ENCODE data around the gene NME4. TPM values are rescaled to one million over a fixed set of nuclear protein-coding genes. Genes with fewer than 3 reads are reported as not detected.
A peak's percentile ranks its signal among the peaks of the same experiment; 100 is the strongest.

Gene NME4
- total RNA-seq, 1 donor from 2014 or later = 78.4 TPM

- Mint-ChIP-seq H3K27me3 (ENCODE audit: low read depth) (no peaks in the 10 kb centered on the region), H3K4me3 (ENCODE audit: low read depth) (no peak overlapping the region), H3K4me1 (ENCODE audit: low read depth) (peaks cover 13% of the 10 kb centered on the region), H3K27ac (no peak overlapping the region), H3K9me3 (no peaks in the 10 kb centered on the region), H3K36me3 (ENCODE audit: low read depth) (peaks cover 22% of the 10 kb centered on the region)
- no peak for DNase-seq (ENCODE audit: low spot score)
- intact Hi-C loops (cut with micrococcal nuclease) = no loop called here
These were observed 29.6 kb upstream of the NME4 start for GRCh38 chr16:367333-367903.

- Mint-ChIP-seq H3K4me3 (ENCODE audit: low read depth) (no peak overlapping the region), H3K9me3 (no peaks in the 10 kb centered on the region), H3K36me3 (ENCODE audit: low read depth) (peaks cover 26% of the 10 kb centered on the region), H3K27me3 (ENCODE audit: low read depth) (no peaks in the 10 kb centered on the region), H3K27ac (no peak overlapping the region), H3K4me1 (ENCODE audit: low read depth) (peaks cover 13% of the 10 kb centered on the region)
- no peak for DNase-seq (ENCODE audit: low spot score)
- intact Hi-C loops (cut with micrococcal nuclease) = no loop called here
These were observed 28.4 kb upstream of the NME4 start for GRCh38 chr16:368388-369158.

GRCh38 chr16:369275-369865, 27.6 kb upstream of the NME4 start:
- H3K4me1 Mint-ChIP-seq (ENCODE audit: low read depth) = peaks cover 13% of the 10 kb centered on the region
- H3K36me3 Mint-ChIP-seq (ENCODE audit: low read depth) = peaks cover 26% of the 10 kb centered on the region
- no peak overlapping the region for H3K27ac Mint-ChIP-seq
- H3K27me3 Mint-ChIP-seq (ENCODE audit: low read depth) = no peaks in the 10 kb centered on the region
- intact Hi-C loops (cut with micrococcal nuclease) = no loop called here
- H3K9me3 Mint-ChIP-seq = no peaks in the 10 kb centered on the region
- H3K4me3 Mint-ChIP-seq (ENCODE audit: low read depth) = peak overlapping the region; percentile 74
- no peak for DNase-seq (ENCODE audit: low spot score)

DNA sequence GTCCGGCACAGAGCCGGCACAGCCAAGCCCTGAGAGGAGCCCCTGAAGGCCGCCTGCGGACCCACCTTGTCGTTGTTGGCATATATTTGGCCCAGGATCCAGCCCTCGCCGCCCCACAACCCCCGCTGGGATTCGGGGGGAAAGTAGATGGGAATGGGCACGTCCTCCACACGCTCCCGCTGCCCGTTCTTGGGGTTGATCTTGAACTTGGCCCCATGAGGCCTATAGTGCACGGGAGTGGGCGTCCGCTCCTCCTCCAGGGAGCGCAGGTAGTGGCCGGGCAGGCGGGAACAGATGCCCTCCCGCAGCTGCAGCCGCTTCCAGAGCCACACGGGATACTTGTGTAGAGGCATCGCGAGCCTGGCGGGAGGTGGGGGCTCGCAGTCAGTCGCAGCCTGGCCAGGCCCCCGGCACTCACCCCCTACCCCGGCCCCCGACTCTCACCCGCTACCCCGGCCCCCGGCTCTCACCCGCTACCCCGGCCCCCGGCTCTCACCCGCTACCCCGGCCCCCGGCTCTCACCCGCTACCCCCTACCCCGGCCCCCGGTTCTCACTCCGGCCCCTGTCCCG, 27.0 kb upstream of the NME4 start:
- Mint-ChIP-seq H3K27ac (no peak overlapping the region), H3K4me3 (ENCODE audit: low read depth) (peak overlapping the region; percentile 74), H3K36me3 (ENCODE audit: low read depth) (peaks cover 26% of the 10 kb centered on the region), H3K4me1 (ENCODE audit: low read depth) (peaks cover 13% of the 10 kb centered on the region), H3K9me3 (no peaks in the 10 kb centered on the region), H3K27me3 (ENCODE audit: low read depth) (no peaks in the 10 kb centered on the region)
- intact Hi-C loops (cut with micrococcal nuclease) = no loop called here
- DNase-seq (ENCODE audit: low spot score) = no peak

DNA sequence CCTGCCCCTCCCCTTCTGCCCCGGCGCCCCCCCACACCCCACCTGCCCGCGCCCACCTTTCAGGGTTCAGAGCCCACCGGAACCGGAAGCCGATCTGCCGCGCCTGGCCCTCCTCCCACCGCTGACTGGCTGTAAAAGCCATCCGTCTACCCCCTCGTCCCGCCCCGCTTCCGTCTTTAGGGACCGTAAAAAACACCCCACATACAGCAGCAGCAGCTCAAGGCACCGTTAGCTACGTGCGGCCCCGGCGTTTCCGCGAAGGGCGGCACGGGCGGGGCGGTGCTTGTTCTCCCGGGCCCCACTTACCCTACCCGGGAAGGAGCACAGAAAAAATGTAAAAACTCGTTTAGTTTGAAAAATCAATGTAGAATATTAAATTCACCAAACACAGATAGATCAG, 26.6 kb upstream of the NME4 start, which contains the start of gene MRPL28:
Gene MRPL28 (minus strand): TSS at position 96 of the 400 bp plus-strand sequence. CDS start 320 bp downstream, outside the sequence.
- no peaks in the 10 kb centered on the region for H3K27me3 Mint-ChIP-seq (ENCODE audit: low read depth)
- intact Hi-C loops (cut with micrococcal nuclease) = no loop called here
- peak; percentile 93 for DNase-seq (ENCODE audit: low spot score)
- no peaks in the 10 kb centered on the region for H3K9me3 Mint-ChIP-seq
- H3K36me3 Mint-ChIP-seq (ENCODE audit: low read depth) = peaks cover 26% of the 10 kb centered on the region
- H3K4me1 Mint-ChIP-seq (ENCODE audit: low read depth) = peaks cover 13% of the 10 kb centered on the region
- peak within 1 kb of the TSS; percentile 77 for H3K27ac Mint-ChIP-seq
- peak within 1 kb of the TSS; percentile 83 for H3K4me3 Mint-ChIP-seq (ENCODE audit: low read depth)

- intact Hi-C loops (cut with micrococcal nuclease) = no loop called here
- Mint-ChIP-seq H3K4me1 (ENCODE audit: low read depth) (peaks cover 13% of the 10 kb centered on the region), H3K4me3 (ENCODE audit: low read depth) (peak overlapping the region; percentile 83), H3K36me3 (ENCODE audit: low read depth) (peaks cover 26% of the 10 kb centered on the region), H3K27me3 (ENCODE audit: low read depth) (no peaks in the 10 kb centered on the region), H3K27ac (peak overlapping the region; percentile 77), H3K9me3 (no peaks in the 10 kb centered on the region)
- DNase-seq (ENCODE audit: low spot score) = no peak
These were observed 26.0 kb upstream of the NME4 start for GRCh38 chr16:370979-371514.

GRCh38 chr16:371515-372301, 25.3 kb upstream of the NME4 start:
- Mint-ChIP-seq H3K27me3 (ENCODE audit: low read depth) (no peaks in the 10 kb centered on the region), H3K36me3 (ENCODE audit: low read depth) (peaks cover 26% of the 10 kb centered on the region), H3K4me3 (ENCODE audit: low read depth) (peak overlapping the region; percentile 13), H3K9me3 (no peaks in the 10 kb centered on the region), H3K27ac (no peak overlapping the region), H3K4me1 (ENCODE audit: low read depth) (peaks cover 13% of the 10 kb centered on the region)
- intact Hi-C loops (cut with micrococcal nuclease) = no loop called here
- DNase-seq (ENCODE audit: low spot score) = no peak

GRCh38 chr16:372302-372983, 24.6 kb upstream of the NME4 start:
- Mint-ChIP-seq H3K27ac (no peak overlapping the region), H3K36me3 (ENCODE audit: low read depth) (peaks cover 21% of the 10 kb centered on the region), H3K4me3 (ENCODE audit: low read depth) (no peak overlapping the region), H3K4me1 (ENCODE audit: low read depth) (peaks cover 13% of the 10 kb centered on the region), H3K9me3 (no peaks in the 10 kb centered on the region), H3K27me3 (ENCODE audit: low read depth) (no peaks in the 10 kb centered on the region)
- intact Hi-C loops (cut with micrococcal nuclease) = no loop called here
- no peak for DNase-seq (ENCODE audit: low spot score)

- Mint-ChIP-seq H3K4me1 (ENCODE audit: low read depth) (peaks cover 13% of the 10 kb centered on the region), H3K36me3 (ENCODE audit: low read depth) (peaks cover 21% of the 10 kb centered on the region), H3K27me3 (ENCODE audit: low read depth) (no peaks in the 10 kb centered on the region), H3K9me3 (no peaks in the 10 kb centered on the region), H3K4me3 (ENCODE audit: low read depth) (no peak overlapping the region), H3K27ac (no peak overlapping the region)
- intact Hi-C loops (cut with micrococcal nuclease) = no loop called here
- no peak for DNase-seq (ENCODE audit: low spot score)
These were observed 23.9 kb upstream of the NME4 start for GRCh38 chr16:373020-373598.

- H3K9me3 Mint-ChIP-seq = no peaks in the 10 kb centered on the region
- no peaks in the 10 kb centered on the region for H3K27me3 Mint-ChIP-seq (ENCODE audit: low read depth)
- H3K4me3 Mint-ChIP-seq (ENCODE audit: low read depth) = no peak overlapping the region
- H3K4me1 Mint-ChIP-seq (ENCODE audit: low read depth) = peaks cover 13% of the 10 kb centered on the region
- intact Hi-C loops (cut with micrococcal nuclease) = no loop called here
- H3K27ac Mint-ChIP-seq = no peak overlapping the region
- no peak for DNase-seq (ENCODE audit: low spot score)
- H3K36me3 Mint-ChIP-seq (ENCODE audit: low read depth) = peaks cover 13% of the 10 kb centered on the region
These were observed 23.0 kb upstream of the NME4 start for GRCh38 chr16:373848-374615.

- H3K36me3 Mint-ChIP-seq (ENCODE audit: low read depth) = peaks cover 8% of the 10 kb centered on the region
- intact Hi-C loops (cut with micrococcal nuclease) = no loop called here
- DNase-seq (ENCODE audit: low spot score) = no peak
These were observed 22.4 kb upstream of the NME4 start for GRCh38 chr16:374616-374926.

More at GRCh38 chr16:374616-374926, 22.4 kb upstream of the NME4 start:
- no peak overlapping the region for H3K27ac Mint-ChIP-seq
- no peaks in the 10 kb centered on the region for H3K27me3 Mint-ChIP-seq (ENCODE audit: low read depth)
- H3K4me1 Mint-ChIP-seq (ENCODE audit: low read depth) = peaks cover 12% of the 10 kb centered on the region
- H3K4me3 Mint-ChIP-seq (ENCODE audit: low read depth) = no peak overlapping the region
- no peaks in the 10 kb centered on the region for H3K9me3 Mint-ChIP-seq

Measured in activated T-helper 2 cell treated with anti-CD3 and anti-CD28 coated beads, Interferon-gamma antibody, Interleukin-2, Interleukin-4, amounts not matched to agents 10 μg/mL and 5 μg/mL and 100 μg/mL, durations not matched to agents 14 hours and 24 hours and 36 hours (primary cell).